AG09319 (cell line): ENCODE data around the gene TRIM27.
"Not testable (repeated sequence)": the region's sequence is repeated elsewhere in the genome, so short reads cannot be mapped to it uniquely, and the experiment has no call there.

Experiments
- DNase-seq: peaks from one replicate; pipeline ENCODE4 v3.0.0-alpha.2; 2010; ENCODE audit warnings: low read depth; ENCODE audit errors: extremely low read depth
- CTCF ChIP-seq: IDR thresholded peaks from 2 replicates; pipeline ENCODE4 v1.5.1; 2011; ENCODE audit warnings: low read depth, mild to moderate bottlenecking, inconsistent platforms, low read length, moderate library complexity

TRIM27 gene

GRCh38 chr6:28875191-28875747 lies 48.5 kb downstream of the TRIM27 start:
- DNase-seq: no peak
- TF ChIP-seq CTCF: no peak

GRCh38 chr6:28872157-28872817 lies 51.5 kb downstream of the TRIM27 start:
- DNase-seq: not testable (repeated sequence)

GRCh38 chr6:28871335-28872156 lies 52.2 kb downstream of the TRIM27 start:
- no peak for DNase-seq
- no peak for TF ChIP-seq CTCF

DNA sequence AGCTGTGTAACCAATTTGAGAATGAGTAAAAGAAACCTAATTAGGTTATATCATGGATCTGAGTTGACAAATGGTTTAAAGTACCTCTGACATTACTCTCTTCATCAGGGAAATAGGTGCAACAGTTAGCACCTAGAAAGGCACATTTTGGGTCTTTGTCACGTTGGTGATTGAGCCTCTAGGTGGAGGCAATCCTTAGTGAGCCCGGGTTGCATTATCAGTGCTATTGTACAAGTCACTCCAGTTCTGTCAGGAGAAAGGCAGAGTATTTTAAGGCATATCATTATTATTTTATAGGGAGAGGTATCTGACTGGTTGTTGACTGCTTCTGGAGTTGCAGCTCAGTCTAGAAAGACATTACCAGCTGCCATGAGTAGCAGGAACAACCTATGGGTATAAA lies 54.9 kb downstream of the TRIM27 start:
- no peak for DNase-seq
- TF ChIP-seq CTCF: no peak

- DNase-seq: no peak
- no peak for TF ChIP-seq CTCF
These were observed 56.7 kb downstream of the TRIM27 start for GRCh38 chr6:28867086-28867409.

- DNase-seq: not testable (repeated sequence)
These were observed 57.3 kb downstream of the TRIM27 start for GRCh38 chr6:28866205-28867085.

GRCh38 chr6:28865401-28866204 lies 58.2 kb downstream of the TRIM27 start:
- TF ChIP-seq CTCF: no peak
- DNase-seq: no peak
